Cerebellar nuclear complex (tissue), 1 donor: Measurements from ENCODE around the gene SGF29.
"Not testable (repeated sequence)": the region's sequence is repeated elsewhere in the genome, so short reads cannot be mapped to it uniquely, and the experiment has no call there.

Source experiments
- DNase-seq, 2 experiments: peaks; one replicate each; lab custom pipeline; 2025; lab: John Stamatoyannopoulos, UW

SGF29 gene

DNA sequence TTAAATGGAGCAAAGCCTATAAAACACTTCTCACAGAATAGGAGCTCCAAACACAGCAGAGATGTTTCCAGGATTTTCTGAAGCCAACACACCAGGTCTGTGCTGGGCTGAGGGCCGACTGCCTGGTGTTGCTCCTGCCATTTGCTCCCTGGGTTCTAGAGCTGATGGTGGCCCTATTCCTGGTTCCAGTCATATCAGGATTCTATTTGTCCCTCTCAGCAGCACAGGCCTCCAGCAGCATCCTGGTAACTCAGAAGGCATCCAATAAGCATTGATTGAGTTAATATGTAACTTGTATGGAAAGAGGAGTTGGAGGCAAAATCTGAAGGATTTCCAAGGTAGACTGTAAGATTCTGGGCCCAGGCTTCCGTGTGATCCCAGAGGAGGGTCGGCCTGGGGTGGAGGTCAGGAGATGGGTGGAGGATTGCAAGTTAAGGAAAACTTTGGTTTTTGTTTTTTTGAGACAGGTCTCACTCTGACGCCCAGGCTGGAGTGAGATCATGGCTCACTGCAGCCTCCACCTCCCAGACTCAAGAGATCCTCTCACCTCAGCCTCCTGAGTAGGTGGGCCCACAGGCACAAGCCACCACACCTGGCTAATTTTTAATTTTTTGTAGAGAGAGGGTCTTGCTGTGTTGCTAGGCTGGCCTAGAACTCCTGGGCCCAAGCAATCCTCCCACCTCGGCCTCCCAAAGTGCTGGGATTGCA, 20.6 kb upstream of the SGF29 start:
- DNase-seq: no peak

DNA sequence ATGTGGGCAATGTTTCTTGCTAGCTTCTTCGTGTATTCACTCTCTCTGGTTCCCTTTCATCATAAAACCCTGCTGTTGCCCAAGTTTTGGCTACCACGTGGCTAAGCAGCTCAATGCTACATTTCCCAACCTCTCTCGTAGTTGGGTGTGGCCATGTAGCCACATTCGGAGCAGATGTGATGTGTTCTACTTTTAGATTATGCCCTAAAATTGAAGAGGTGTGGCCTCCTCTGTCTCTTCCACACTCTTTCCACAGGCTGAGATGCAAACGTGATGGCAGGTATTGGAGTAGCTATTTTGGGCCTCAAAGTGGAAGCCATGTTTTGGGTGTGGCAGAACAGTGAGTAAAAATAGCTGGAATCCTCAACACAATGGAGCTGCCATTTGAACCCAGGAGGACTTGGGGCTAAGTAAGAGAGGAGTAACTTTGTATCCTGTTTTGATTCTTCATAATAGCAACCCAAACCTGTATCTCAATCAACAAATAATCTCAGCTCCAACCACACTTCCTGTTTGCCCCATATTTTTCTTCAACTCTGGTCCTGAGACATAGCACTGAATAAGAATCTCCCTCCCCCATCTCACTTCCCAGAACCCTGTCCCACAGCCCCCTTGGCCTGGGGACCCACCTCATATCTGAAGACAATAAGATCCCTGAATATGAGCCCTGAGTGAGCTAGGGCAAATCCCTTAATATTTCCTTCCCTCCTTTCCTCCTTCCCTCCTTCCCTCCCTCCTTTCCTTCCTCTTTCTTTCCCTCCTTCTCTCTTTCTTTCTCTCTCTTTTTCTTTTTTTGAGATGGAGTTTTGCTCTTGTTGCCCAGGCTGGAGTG, 19.0 kb upstream of the SGF29 start:
- DNase-seq: no peak

DNA sequence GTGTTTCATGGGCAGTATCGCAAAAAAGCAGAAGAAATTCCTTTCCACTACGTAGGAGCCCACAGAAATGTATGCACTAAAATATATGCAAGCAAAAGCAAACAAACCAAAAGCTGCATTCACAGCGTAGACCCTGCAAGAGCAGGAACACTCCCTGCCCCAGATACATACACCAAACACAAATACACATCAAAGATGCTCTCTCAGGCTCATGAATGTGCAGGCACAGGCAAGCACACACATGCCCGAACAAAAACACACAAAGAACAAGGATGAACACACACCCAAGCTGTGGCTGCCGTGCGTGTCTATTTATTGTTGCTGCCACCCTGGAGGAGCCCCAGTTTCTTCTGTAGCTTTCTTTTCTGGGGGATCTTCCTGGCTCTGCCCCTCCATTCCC, 16.6 kb upstream of the SGF29 start:
- no peak for DNase-seq

DNA sequence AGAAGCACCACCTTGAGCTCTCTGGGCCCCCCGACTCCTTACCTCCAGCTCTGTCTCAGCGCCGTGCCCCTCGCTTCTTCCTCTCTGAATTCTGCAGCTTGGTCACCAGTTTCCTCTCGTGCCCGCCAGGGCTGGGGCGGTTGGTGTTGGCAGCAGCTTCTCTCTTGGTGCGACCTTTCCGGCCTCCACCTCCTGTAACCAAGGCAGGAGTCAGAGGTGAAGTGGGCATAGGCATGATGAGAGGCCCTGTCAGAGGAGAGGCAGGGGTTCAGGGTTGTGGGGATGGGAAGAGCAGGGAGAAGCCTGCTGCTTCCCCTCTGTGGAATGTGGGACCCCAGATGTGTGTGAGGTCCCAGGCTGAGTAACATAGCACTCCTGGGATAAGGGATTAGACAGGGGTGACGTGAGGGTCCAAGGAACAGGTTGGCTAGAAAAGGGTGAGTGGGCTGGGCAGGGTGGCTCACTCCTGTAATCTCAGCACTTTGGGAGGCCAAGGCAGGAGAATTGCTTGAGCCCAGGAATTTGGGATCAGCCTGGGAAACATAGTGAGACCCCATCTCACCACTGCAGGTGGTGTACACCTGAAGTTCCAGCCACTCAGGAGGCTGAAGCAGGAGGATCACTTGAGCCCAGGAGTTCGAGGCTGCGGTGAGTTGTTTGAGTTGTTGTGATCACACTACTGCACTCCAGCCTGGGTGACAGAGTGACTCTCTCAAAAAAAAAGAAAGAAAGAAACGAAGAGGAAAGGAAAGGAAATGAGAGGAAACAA, 15.6 kb upstream of the SGF29 start:
- DNase-seq: no peak

DNA sequence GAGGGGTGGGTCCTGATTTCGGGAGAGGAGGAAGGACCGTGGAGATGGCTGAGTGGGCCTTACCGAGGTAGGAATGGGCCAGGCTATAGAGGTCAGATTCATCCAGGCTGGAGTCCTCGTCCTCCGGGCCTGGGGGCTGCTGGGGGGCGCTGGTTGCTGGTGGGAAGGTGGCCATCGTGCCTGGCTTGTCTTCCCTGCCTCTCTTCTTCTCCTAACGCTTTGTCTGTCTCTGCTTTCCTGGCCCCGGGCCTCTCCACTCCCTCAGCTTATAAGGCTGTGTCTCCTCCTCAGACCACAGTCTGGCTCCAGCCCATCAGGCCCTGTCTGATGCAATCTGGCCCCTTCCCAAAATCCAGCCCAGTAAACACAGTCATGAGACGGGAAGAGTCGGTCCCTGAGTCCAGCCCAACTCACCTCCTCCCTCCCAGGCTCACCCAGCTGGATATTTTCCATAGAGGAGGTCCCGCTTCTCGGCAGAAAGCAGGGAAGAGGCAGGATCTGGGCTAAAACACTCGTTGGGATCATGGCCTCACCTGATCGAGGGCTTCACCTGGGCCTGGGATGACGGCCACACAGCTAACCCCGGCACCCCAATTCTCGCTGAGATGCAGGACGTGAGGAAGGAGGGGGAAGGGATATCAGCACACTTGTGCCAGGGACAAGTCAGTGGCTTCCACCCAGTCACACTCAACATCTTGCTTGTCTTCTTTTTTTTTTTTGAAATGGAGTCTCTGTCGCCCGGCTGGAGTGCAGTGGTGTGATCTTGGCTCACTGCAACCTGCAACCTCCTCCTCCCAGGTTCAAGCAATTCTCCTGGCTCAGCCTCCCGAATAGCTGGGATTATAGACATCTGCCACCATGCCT, 14.8 kb upstream of the SGF29 start, which contains the start of gene NUPR1:
NUPR1 (minus strand) TSS at position 242 of the 864 bp plus-strand sequence; CDS start at position 175, 67 bp downstream.
- DNase-seq: peak; percentile 90 to 93

DNA sequence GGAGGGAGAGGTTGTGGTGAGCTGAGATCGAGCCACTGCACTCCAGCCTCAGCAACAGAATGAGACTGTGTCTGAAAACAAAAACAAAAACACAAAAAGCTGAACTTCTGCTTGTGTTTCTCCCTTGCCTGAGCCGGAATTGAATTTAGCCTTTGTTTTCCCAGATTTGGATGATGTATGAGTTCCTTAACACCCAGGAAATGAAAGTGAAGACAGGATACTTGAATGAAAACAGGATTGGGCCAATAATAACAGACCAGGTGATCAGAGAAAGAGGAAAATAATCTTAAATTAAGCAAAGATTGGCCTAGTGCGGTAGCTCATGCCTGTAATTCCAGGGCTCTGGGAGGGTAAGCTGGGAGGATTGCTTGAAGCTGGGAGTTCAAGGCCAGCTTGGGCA, 13.4 kb upstream of the SGF29 start:
- no peak for DNase-seq

DNA sequence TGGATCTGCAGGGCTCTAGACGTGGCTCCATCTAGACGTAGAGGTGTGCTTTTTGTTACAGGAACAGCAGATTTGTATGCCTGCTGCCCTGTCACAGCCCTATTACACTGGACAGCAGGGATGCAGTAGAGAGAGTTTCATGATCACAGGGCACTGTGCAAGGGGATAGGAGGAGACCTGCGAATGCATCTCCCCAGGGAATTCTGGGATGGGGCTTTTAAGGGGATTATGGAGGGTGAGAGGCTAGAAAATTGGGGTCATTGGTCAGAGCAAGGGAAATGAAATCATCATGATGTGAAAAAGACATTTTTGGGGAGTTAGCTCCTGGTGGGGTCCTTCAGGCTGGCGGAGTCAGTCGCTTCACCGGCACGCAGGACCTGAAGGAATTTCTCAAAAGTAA, 11.1 kb upstream of the SGF29 start:
- no peak for DNase-seq

DNA sequence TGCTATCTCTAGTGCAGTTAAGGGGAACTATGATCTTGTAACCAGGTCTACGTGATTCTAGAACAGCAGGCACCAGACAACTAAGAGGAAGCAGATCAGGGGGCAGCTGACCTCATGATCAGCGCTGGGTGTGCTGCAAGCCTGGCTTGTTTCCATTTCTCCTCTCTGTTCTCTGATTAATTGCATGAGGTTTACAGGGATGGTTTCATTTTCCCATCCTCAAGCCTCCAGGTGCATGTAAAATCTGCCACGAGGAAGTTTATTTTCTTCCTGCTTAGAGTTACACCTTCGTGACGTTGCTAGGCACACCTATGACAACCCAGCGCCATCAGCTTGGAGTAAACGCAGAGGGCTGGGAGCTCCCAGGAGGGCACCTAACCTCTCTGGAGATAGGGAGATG, 10.6 kb upstream of the SGF29 start:
- no peak for DNase-seq

DNA sequence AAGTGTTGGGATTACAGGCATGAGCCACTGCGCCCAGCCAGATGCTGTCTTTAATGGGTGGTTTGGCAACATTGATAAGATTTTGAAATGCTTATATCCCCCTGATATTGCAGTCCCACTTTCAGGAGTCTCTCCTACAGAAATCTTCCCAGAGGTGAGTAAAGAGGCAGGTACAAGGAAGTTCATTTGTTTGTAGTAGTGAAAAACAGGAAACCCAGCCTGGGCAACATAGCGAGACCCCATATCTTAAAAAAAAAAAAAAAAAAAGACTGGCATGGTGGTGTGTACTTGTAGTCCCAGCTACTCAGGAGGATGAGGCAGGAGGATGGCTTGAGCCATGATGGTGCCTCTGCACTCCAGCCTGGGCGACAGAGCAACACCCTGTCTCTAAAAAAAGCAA, 8.7 kb upstream of the SGF29 start:
- no peak for DNase-seq

DNA sequence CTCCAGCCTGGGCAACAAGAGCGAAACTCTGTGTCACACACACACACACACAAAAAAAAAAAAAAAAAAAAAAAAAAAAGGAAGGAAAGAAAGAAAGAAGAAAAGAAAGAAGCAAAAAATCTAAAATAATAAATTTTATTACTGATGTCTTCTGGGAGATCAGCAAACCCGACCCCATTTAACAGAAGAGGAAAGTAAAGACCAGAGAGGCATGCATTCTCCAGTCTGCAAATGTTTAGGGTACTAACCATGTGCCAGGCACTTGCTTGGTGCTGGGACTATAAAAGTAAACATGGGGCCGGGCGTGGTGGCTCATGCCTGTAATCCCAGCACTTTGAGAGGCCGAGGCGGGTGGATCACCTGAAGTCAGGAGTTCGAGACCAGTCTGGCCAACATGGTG, 7.8 kb upstream of the SGF29 start:
- not testable (repeated sequence) for DNase-seq

DNA sequence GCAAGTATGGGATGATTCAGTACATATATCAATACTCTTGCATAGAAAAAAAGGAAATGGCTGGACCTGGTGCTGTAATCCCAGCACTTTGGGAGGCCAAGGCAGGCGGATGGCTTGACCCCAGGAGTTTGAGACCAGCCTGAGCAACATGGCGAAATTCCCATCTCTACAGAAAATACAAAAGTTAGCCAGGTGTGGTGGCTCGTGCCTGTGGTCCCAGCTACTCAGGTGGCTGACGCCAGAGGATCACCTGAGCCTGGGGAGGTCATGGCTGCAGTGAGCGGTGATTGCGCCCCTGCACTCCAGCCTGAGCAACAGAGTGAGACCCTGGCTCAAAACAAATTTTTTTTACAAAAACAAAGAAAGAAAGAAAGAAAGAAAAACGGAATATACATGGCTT, 7.1 kb upstream of the SGF29 start:
- DNase-seq: no peak

DNA sequence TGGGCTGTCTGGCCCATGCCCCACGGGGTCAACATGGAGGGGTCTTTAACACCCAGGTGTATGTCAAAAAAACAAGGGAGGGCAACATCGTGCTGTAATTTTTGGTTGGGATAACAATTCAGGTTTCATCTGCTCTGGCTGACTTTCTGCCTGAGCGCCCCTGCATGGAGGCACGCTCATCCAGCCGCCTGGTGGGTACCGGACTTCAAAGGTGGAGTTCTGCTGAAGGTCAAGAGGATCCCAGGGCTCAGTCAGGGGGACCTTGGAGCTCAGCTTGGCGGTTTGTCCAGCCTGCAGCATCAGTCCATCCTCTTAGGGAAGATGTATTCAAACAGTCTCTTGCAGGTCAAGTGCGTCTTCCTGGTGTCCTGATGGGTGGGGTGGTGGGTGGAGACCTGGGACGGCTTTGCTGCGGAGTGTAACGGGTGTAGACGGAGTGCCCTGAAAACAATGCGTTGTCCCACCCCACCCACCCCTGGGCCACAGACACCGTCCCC, 5.4 kb upstream of the SGF29 start:
- no peak for DNase-seq

DNA sequence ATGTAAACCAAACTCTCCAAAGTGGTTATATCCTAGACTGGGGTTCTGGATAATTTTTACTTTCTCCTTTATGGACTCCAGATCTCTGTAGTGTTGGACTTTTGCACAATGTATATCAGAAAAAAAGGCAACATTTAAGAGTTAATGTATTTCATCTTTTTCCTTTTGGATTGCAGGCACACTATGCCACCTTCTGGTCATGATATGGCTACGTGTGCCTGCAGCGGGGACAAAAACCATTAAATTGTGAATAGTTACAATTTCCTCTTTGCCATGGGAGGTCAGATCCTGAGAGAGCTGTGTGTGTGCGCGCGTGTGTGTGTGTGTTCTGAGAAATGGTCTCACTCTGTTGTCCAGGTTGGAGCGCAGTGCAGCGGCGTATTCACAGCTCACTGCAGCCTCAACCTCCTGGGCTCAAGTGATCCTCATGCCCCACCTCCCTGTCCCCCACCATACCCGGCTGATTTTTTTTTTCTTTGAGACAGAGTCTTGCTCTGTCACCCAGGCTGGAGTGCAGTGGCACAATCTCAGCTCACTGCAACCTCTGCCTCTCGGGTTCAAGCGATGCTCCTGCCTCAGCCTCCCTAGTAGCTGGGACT, 4.3 kb upstream of the SGF29 start:
- DNase-seq: no peak

DNA sequence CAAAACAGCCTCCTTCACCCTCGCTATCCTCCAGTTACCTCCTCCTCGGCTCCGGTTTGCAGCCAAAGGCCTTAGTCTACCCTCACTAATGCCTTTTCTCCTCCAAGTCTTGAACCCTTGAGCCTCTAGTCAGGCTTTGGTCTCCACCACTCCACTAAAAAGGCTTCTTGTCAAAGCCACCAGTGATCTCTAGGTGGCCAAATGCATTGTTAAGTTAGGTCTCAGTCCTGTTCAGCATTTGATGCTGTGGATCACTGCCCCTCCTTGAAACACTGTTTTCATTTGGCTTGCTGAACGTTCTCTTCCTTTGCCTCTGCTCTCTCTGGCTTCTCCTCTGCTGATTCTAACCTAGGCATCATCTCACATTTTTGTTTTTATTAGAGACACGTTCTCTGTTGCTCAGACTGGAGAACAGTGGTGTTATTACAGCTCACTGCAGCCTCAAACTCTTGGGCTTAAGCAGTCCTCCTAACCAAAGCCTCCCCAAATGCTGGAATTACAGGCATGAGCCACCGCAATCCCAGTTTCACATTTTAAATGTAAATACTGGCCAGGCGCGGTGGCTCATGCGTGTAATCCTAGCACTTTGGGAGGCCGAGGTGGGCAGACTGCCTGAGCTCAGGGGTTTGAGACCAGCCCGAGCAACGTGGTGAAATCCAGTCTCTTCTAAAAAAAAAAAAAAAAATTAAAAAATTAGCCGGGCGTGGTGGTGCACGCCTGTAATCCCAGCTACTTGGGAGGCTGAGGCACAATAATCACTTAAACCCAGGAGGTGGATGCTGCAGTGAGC, 1.1 kb downstream of the SGF29 start:
- DNase-seq: no peak

DNA sequence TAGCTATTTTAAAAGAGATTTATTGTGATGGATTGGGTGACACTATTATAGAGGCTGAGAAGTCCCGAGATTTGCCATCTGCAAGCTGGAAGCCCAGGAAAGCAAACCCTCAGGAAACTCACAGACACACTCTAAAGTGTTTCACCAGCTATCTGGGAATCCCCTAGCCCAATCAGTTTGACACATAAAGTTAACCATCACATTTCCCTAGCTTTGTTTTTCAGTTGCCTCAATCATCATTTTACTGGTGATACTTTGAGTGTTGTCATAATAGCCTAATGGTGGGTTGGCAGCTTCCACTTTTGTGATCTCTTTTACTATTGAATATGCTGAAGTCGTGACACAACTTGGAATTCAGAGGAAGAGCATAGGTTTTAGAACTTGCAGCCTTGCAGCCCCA, 1.8 kb downstream of the SGF29 start:
- DNase-seq: no peak

DNA sequence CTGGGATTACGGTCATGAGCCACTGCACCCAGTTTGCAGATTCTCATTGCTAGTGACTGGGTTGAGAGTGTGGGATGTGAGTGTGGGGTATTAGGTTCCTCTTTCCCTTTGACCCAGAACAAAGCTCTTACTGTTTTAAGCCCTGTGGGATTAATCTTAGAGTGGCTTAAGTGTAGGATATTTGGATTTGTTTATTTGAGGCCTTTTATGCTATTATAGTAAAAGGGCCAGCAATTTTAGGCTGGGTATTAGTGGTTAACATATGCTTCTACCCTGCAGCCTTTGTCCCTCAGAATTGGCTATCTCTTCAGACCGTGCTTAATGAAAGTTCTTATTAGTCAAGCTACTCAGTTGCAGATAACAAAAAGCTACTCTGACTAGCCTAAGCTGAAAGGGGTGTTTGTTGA, 3.2 kb downstream of the SGF29 start:
- DNase-seq: no peak

DNA sequence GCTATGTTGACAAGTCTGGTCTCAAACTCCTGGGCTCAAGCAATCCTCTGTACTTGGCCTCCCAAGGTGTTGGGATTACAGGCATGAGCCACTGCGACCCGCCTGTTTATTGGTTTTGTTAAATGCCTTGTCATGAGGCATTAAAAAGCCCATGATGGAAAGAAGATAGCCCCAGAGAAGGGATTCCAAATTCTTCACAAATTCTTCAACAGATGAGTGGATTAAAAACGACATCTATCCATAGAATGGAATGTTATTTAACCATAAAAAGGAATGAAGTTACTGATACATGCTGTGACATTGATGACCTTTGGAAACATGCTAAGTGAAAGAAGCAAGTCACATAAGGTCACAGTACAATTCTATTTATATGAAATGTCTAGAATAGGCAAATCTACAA, 4.7 kb downstream of the SGF29 start:
- DNase-seq: no peak

DNA sequence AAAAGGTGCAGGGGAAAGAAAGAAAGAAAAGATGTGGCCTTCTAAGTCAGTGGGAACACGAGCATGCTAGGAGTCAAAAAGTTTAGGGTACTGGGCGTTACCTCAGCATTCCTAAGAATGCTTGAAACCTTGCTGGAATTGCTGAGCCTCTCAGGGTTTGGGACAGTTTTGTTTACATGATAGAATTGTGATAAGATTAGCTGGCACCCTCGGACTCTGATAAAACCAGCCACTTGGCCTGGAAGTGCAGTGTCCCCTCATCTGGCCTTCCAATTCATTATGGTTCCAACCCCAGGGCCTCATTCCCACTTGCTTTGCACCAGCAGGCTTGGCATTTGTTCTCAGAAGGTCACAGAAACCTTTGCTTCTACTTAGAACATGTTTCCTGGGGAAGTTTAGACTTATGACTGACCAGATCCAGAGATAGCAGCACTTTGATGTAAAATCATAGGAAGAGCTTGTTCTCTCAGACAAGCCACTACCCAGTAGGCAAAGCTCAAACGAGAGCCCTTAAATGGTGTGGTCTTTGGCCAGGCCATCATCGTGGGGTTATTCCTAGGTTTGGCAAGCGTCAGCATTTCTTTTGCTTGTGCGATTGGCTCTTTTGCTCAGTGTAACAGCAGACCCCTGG, 8.0 kb downstream of the SGF29 start:
- DNase-seq: no peak

DNA sequence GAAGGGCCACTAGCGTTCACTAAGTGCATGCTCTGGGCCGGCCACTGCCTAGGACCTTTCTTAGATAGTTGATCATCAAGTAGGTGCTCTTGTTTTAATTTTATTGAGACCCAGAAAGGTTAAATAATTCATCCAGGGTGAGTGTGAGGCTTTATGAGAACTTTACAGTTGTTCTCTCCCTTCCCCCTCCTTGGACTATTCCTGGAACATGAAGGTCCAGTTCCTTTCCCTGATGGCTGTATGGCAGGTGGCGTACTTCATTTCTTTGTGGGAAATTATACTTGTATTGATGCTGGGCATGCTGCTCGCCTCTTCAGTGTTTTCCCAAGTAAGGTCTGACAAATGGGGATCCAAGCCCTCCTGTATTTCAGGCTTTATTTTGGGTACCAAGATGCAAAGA, 8.5 kb downstream of the SGF29 start:
- DNase-seq: no peak

DNA sequence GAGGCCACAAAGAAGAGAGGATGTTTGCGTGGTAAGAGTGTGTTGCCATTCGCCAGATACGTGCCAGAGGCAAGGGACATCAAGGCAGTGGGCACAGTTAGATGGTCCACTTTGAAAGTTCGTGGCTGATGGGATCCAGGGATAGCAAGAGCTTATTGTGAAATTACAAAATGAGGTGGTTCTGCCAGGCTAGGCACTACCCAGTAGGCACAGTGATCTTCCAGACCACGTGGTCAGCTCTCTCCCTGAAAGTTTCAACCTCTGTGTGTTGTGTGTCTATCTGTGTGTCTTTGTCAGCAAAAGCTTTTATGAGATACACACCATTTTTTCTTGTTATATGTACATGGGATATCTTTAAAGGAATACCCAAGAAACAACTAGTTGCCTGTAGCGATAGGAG, 9.5 kb downstream of the SGF29 start:
- DNase-seq: no peak
